ENCODE measurements around the gene TIFAB.
A peak's percentile ranks its signal among the peaks of the same experiment; 100 is the strongest.

TIFAB gene

GRCh38 chr5:135402031-135402430 is 50.1 kb downstream of the TIFAB start:
- 0 out of 2 replicates have a peak, but pooled peaks cover 3% of the 10 kb centered on the region for H3K9me3 ChIP-seq (ENCODE audit: low read length)
- H3K79me2 ChIP-seq (ENCODE audit: insufficient read depth, low read length) = peaks cover 17% of the 10 kb centered on the region
- H3K4me2 ChIP-seq (ENCODE audit: low read length) = no peak overlapping the region
- H3K4me1 ChIP-seq (ENCODE audit: insufficient read depth, low read length, severe bottlenecking) = peaks cover 20% of the 10 kb centered on the region
- no peak overlapping the region for H3K4me3 ChIP-seq (ENCODE audit: low read depth, low read length, poor library complexity, severe bottlenecking)
- H4K20me1 ChIP-seq (ENCODE audit: insufficient read depth, low read length) = no peaks in the 10 kb centered on the region
- no peak overlapping the region for H2AFZ ChIP-seq (ENCODE audit: low read length)
- no peak overlapping the region for H3K27ac ChIP-seq (ENCODE audit: low read depth, low read length, poor library complexity, severe bottlenecking)
- H3K9ac ChIP-seq (ENCODE audit: low read length) = no peak overlapping the region
- H3K27me3 ChIP-seq (ENCODE audit: insufficient read depth, low read length) = peaks cover 4% of the 10 kb centered on the region; the same call in 1 of the 2 replicates
- TF ChIP-seq EZH2 (IDR thresholded peaks at IDR 0.05; ENCODE audit: borderline replicate concordance, low read length) = no peak
- H3F3A ChIP-seq (ENCODE audit: insufficient read depth, low read length) = no peaks in the 10 kb centered on the region
- H3K9me2 ChIP-seq (ENCODE audit: low read depth, low read length) = no peaks in the 10 kb centered on the region
- H3K36me3 ChIP-seq (ENCODE audit: insufficient read depth, low read length) = no peaks in the 10 kb centered on the region; the same call in 1 of the 2 replicates

GRCh38 chr5:135400866-135401265 is 51.3 kb downstream of the TIFAB start:
- 0 out of 2 replicates have a peak, but pooled peaks cover 3% of the 10 kb centered on the region for H3K9me3 ChIP-seq (ENCODE audit: low read length)
- H3K9ac ChIP-seq (ENCODE audit: low read length) = no peak overlapping the region
- H2AFZ ChIP-seq (ENCODE audit: low read length) = no peak overlapping the region
- H3K27ac ChIP-seq (ENCODE audit: low read depth, low read length, poor library complexity, severe bottlenecking) = no peak overlapping the region
- peaks cover 31% of the 10 kb centered on the region for H3K4me1 ChIP-seq (ENCODE audit: insufficient read depth, low read length, severe bottlenecking)
- TF ChIP-seq CTCF (IDR thresholded peaks at IDR 0.05; ENCODE audit: low read length) (no peak), EZH2 (IDR thresholded peaks at IDR 0.05; ENCODE audit: borderline replicate concordance, low read length) (no peak)
- H3K4me2 ChIP-seq (ENCODE audit: low read length) = no peak overlapping the region
- no peaks in the 10 kb centered on the region for H3K9me2 ChIP-seq (ENCODE audit: low read depth, low read length)
- no peak overlapping the region for H3K4me3 ChIP-seq (ENCODE audit: low read depth, low read length, poor library complexity, severe bottlenecking)
- H3K36me3 ChIP-seq (ENCODE audit: insufficient read depth, low read length) = no peaks in the 10 kb centered on the region; the same call in 1 of the 2 replicates
- H3K27me3 ChIP-seq (ENCODE audit: insufficient read depth, low read length) = peaks cover 4% of the 10 kb centered on the region; the same call in 1 of the 2 replicates
- no peaks in the 10 kb centered on the region for H4K20me1 ChIP-seq (ENCODE audit: insufficient read depth, low read length)
- H3K79me2 ChIP-seq (ENCODE audit: insufficient read depth, low read length) = peaks cover 28% of the 10 kb centered on the region
- H3F3A ChIP-seq (ENCODE audit: insufficient read depth, low read length) = no peaks in the 10 kb centered on the region

DNA sequence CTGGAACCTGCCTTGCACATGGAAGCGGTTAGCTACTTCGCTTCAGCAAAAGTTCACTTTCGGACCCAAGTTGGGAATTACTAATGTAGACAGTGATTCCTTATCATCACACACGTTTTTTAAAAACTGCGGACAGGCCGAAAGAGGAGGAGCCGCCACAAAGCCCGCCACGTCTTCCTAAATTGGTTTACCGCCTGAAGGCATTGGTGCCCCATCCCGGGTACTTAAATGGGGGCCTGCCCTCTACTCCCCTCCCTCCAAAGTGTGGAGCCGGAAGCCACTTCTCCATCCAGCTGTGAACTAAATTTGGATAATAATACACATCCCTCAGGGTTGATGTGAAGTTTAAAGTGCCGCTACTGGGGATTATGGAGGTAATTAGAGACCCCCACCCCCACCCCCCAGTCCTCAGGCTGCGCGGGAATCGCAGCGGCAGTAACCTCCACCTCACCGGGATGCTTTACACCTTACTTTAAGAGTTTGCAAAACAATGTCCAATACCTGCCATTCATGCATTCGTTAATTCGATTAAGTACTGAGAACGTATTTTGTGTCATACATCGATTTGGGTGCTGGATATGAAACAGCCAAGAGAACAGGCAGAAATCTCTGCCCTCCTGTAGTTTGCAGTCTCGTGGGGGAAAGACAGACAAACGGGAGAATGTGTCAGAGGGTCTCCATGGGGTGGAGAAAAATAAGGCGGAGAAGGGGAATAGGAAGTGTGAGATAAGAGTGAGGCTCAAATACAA is 52.2 kb downstream of the TIFAB start:
- peak overlapping the region; percentile 95 for H3K9ac ChIP-seq (ENCODE audit: low read length)
- H3K9me3 ChIP-seq (ENCODE audit: low read length) = 0 out of 2 replicates have a peak, but pooled peaks cover 1% of the 10 kb centered on the region
- H3K4me1 ChIP-seq (ENCODE audit: insufficient read depth, low read length, severe bottlenecking) = peaks cover 39% of the 10 kb centered on the region
- H2AFZ ChIP-seq (ENCODE audit: low read length) = peak overlapping the region; percentile 9; the same call in 1 of the 2 replicates
- H3K4me2 ChIP-seq (ENCODE audit: low read length) = peak overlapping the region; percentile 78
- peaks cover 3% of the 10 kb centered on the region; the same call in 1 of the 2 replicates for H3K27me3 ChIP-seq (ENCODE audit: insufficient read depth, low read length)
- no peaks in the 10 kb centered on the region for H3F3A ChIP-seq (ENCODE audit: insufficient read depth, low read length)
- TF ChIP-seq EZH2 (IDR thresholded peaks at IDR 0.05; ENCODE audit: borderline replicate concordance, low read length) = no peak
- TF ChIP-seq CTCF (IDR thresholded peaks at IDR 0.05; ENCODE audit: low read length) = no peak
- H3K79me2 ChIP-seq (ENCODE audit: insufficient read depth, low read length) = peaks cover 37% of the 10 kb centered on the region
- no peaks in the 10 kb centered on the region for H3K9me2 ChIP-seq (ENCODE audit: low read depth, low read length)
- no peaks in the 10 kb centered on the region for H3K36me3 ChIP-seq (ENCODE audit: insufficient read depth, low read length)
- peak overlapping the region; percentile 93 for H3K4me3 ChIP-seq (ENCODE audit: low read depth, low read length, poor library complexity, severe bottlenecking)
- no peak overlapping the region for H3K27ac ChIP-seq (ENCODE audit: low read depth, low read length, poor library complexity, severe bottlenecking)
- no peaks in the 10 kb centered on the region for H4K20me1 ChIP-seq (ENCODE audit: insufficient read depth, low read length)

Measured in OCI-LY1 (cell line).